CD14-positive monocyte (primary cell): ENCODE measurements around the gene KDM3B. TPM values are rescaled to one million over a fixed set of nuclear protein-coding genes. Genes with fewer than 3 reads are reported as not detected.

Source experiments
- DNase-seq, 3 donors: peaks; one replicate each; pipeline ENCODE4 v3.0.0-alpha.2; 2011 to 2022
- H2AFZ ChIP-seq: 2 replicates; pipeline ENCODE4 v1.6.0; 2012; ENCODE audit warnings: mild to moderate bottlenecking, low read depth, low read length, inconsistent platforms; ENCODE audit not compliant: insufficient read depth, poor library complexity, severe bottlenecking
- H3K27ac ChIP-seq, 2 donors: 1 replicate in 1 of 2; 2 replicates in 1 of 2; pipeline ENCODE4 v1.5.1; 2012 to 2013; ENCODE audit warnings: low read length in 2 of 2, control low read depth in 1 of 2, inconsistent platforms in 1 of 2, low read depth in 1 of 2, mild to moderate bottlenecking in 1 of 2
- H3K27me3 ChIP-seq, 2 donors: one replicate each; pipeline versions ENCODE4 v1.6.0 to v1.6.1; 2011 to 2013; ENCODE audit warnings: low read length in 2 of 2; ENCODE audit not compliant: control insufficient read depth in 2 of 2, insufficient read depth in 2 of 2
- H3K36me3 ChIP-seq, 2 donors: replicated peaks in 1 of 2; 1 replicate in 1 of 2; 2 replicates in 1 of 2; pipeline versions ENCODE4 v1.5.1 to v1.6.1; 2012 to 2013; ENCODE audit warnings: low read length in 2 of 2, control low read depth in 1 of 2, inconsistent platforms in 1 of 2, mild to moderate bottlenecking in 1 of 2; ENCODE audit not compliant: insufficient read depth in 2 of 2, control insufficient read depth in 1 of 2
- H3K4me1 ChIP-seq, 2 donors: 1 replicate in 1 of 2; 2 replicates in 1 of 2; pipeline versions ENCODE4 v1.5.1 to v1.6.1; 2012 to 2013; ENCODE audit warnings: low read length in 2 of 2, control low read depth in 1 of 2, inconsistent platforms in 1 of 2, mild to moderate bottlenecking in 1 of 2, moderate library complexity in 1 of 2; ENCODE audit not compliant: insufficient read depth in 2 of 2, control insufficient read depth in 1 of 2
- H3K4me2 ChIP-seq: replicated peaks from 2 replicates; pipeline ENCODE3; 2012; ENCODE audit warnings: low read length, moderate library complexity, mild to moderate bottlenecking; ENCODE audit not compliant: poor library complexity, severe bottlenecking; ENCODE audit errors: extremely low read depth
- H3K4me3 ChIP-seq, 3 experiments: fragments of 200-600 bp in 1 of 3; sonication (generic) in 1 of 3; replicated peaks in 1 of 3; 1 replicate in 2 of 3; 2 replicates in 1 of 3; pipeline ENCODE4 v1.5.1; 2011 to 2013; ENCODE audit warnings: low read length in 3 of 3, mild to moderate bottlenecking in 3 of 3, control low read depth in 2 of 3, low read depth in 2 of 3, inconsistent platforms in 1 of 3, moderate library complexity in 1 of 3
- H3K79me2 ChIP-seq: 2 replicates; pipeline ENCODE4 v1.6.0; 2012; ENCODE audit warnings: mild to moderate bottlenecking, control low read depth, inconsistent platforms, low read length, moderate library complexity; ENCODE audit not compliant: insufficient read depth
- H3K9ac ChIP-seq: 2 replicates; pipeline ENCODE4 v1.6.0; 2017; ENCODE audit warnings: low read length, mild to moderate bottlenecking; ENCODE audit not compliant: insufficient read depth, poor library complexity, severe bottlenecking
- H3K9me3 ChIP-seq, 2 donors: replicated peaks in 1 of 2; 1 replicate in 1 of 2; 2 replicates in 1 of 2; pipeline versions ENCODE4 v1.5.1 to v1.6.1; 2012 to 2013; ENCODE audit warnings: low read length in 2 of 2, control low read depth in 1 of 2; ENCODE audit not compliant: control insufficient read depth in 1 of 2, insufficient read depth in 1 of 2
- H4K20me1 ChIP-seq: 2 replicates; pipeline ENCODE4 v1.6.0; 2012; ENCODE audit warnings: mild to moderate bottlenecking, low read length, control low read depth, moderate library complexity; ENCODE audit not compliant: insufficient read depth
- H3K27ac Mint-ChIP-seq, 7 donors: one replicate each; pipeline ENCODE4 v1.8.0; 2020; ENCODE audit warnings: mild to moderate bottlenecking in 7 of 7, mixed read lengths in 7 of 7, moderate library complexity in 6 of 7, inconsistent platforms in 2 of 7
- H3K27me3 Mint-ChIP-seq, 3 donors: one replicate each; pipeline ENCODE4 v1.8.0; 2021 to 2022; ENCODE audit warnings: low read depth in 3 of 3, mild to moderate bottlenecking in 3 of 3, mixed read lengths in 3 of 3, moderate library complexity in 3 of 3, inconsistent platforms in 1 of 3
- H3K36me3 Mint-ChIP-seq, 2 donors: one replicate each; pipeline ENCODE4 v1.8.0; 2020; ENCODE audit warnings: mixed read lengths in 2 of 2, inconsistent platforms in 1 of 2, mild to moderate bottlenecking in 1 of 2
- H3K4me1 Mint-ChIP-seq: one replicate; pipeline ENCODE4 v1.8.0; 2020; ENCODE audit warnings: mild to moderate bottlenecking, mixed read lengths
- H3K4me3 Mint-ChIP-seq, 2 donors: one replicate each; pipeline ENCODE4 v1.8.0; 2020; ENCODE audit warnings: mild to moderate bottlenecking in 2 of 2, mixed read lengths in 2 of 2, moderate library complexity in 1 of 2
- H3K9me3 Mint-ChIP-seq, 7 donors: one replicate each; pipeline ENCODE4 v1.8.0; 2020 to 2022; ENCODE audit warnings: mixed read lengths in 7 of 7, mild to moderate bottlenecking in 6 of 7, moderate library complexity in 6 of 7, inconsistent platforms in 2 of 7
- CTCF ChIP-seq: fragments of 200-600 bp; IDR thresholded peaks from one replicate; pipeline ENCODE4 v1.8.0; 2022; ENCODE audit warnings: antibody characterized with exemption, mild to moderate bottlenecking
- WGBS: methylation state at CpG from one replicate; pipeline ENCODE4 v1.1.5; 2013; ENCODE audit warnings: missing lambda C conversion rate; ENCODE audit not compliant: insufficient coverage; 5-methylcytosine and 5-hydroxymethylcytosine counted together
- intact Hi-C, 2 donors: fragments of 100-400 bp; cut with micrococcal nuclease; formaldehyde crosslinking; loops; one replicate each; pipeline versions ENCODE4 v1.15.0 to v1.15.1; 2023
- polyA plus RNA-seq, 3 donors: library from polyadenylated mRNA; depleted of rRNA in 1 of 3; unstranded in 2 of 3; stranded (reverse) in 1 of 3; fragments of 300-500 nt in 2 of 3; fragments of >200 nt in 1 of 3; fragmentation: Illumina TruSeq in 2 of 3; gene quantifications; 1 replicate in 2 of 3; 2 replicates in 1 of 3; pipeline ENCODE4 v1.2.3, GENCODE V29; 2012 to 2021

KDM3B gene
- polyA plus RNA-seq, 3 donors: 11.7 to 52.1 (median 17.4) TPM

GRCh38 chr5:138340008-138340407 lies 12.5 kb upstream of the KDM3B start:
- Histone ChIP-seq H3K27ac (peak overlapping the region in 1 of 2 donors; percentile 98), H3K4me2 (peak overlapping the region; percentile 92), H3K9ac (peak overlapping the region; percentile 82), H3K9me3 (no peaks in the 10 kb centered on the region), H3K36me3 (peaks cover 22 to 37% of the 10 kb centered on the region in 2 donors), H3K4me3 (peak overlapping the region in 2 of 3 experiments; percentile 73 to 90), H3K27me3 (no peaks in the 10 kb centered on the region), H3K79me2 (peaks cover 51% of the 10 kb centered on the region), H2AFZ (no peak overlapping the region), H3K4me1 (peaks cover 37 to 44% of the 10 kb centered on the region in 2 donors), H4K20me1 (peaks cover 56% of the 10 kb centered on the region)
- WGBS: no CpG with 5 or more reads among the region's 3 CpGs
- intact Hi-C loops: no loop called here
- H3K36me3 Mint-ChIP-seq: peaks cover 29 to 37% of the 10 kb centered on the region in 2 donors
- DNase-seq: no peak
- TF ChIP-seq CTCF: no peak
- peak overlapping the region; percentile 81 to 93 for H3K4me3 Mint-ChIP-seq
- H3K27me3 Mint-ChIP-seq: no peaks in the 10 kb centered on the region
- peak overlapping the region; percentile 55 to 98 (median 93) for H3K27ac Mint-ChIP-seq
- H3K9me3 Mint-ChIP-seq: no peaks in the 10 kb centered on the region
- peaks cover 48% of the 10 kb centered on the region for H3K4me1 Mint-ChIP-seq

GRCh38 chr5:138344887-138345622 lies 7.4 kb upstream of the KDM3B start:
- peaks cover 0 to 3% (median 0%) of the 10 kb centered on the region in 7 donors for H3K9me3 Mint-ChIP-seq
- Histone ChIP-seq H3K9ac (no peak overlapping the region), H3K27me3 (no peaks in the 10 kb centered on the region), H3K4me1 (peaks cover 16 to 20% of the 10 kb centered on the region in 2 donors), H3K36me3 (peaks cover 65 to 83% of the 10 kb centered on the region in 2 donors), H3K27ac (no peak overlapping the region), H3K9me3 (no peaks in the 10 kb centered on the region), H3K4me3 (no peak overlapping the region), H3K4me2 (no peak overlapping the region), H4K20me1 (peaks cover 69% of the 10 kb centered on the region), H2AFZ (no peak overlapping the region), H3K79me2 (peaks cover 31% of the 10 kb centered on the region)
- no peak overlapping the region for H3K4me3 Mint-ChIP-seq
- no peaks in the 10 kb centered on the region for H3K27me3 Mint-ChIP-seq
- H3K36me3 Mint-ChIP-seq: peaks cover 62 to 80% of the 10 kb centered on the region in 2 donors
- 96% methylated on average over 21 of the region's 32 CpGs for WGBS
- DNase-seq: no peak
- peak overlapping the region in 2 of 7 donors; percentile 26 to 74 for H3K27ac Mint-ChIP-seq
- H3K4me1 Mint-ChIP-seq: peaks cover 30% of the 10 kb centered on the region
- no peak for TF ChIP-seq CTCF
- intact Hi-C loops: no loop called here
